ENCODE measurements around the gene GLTP. TPM values are rescaled to one million over a fixed set of nuclear protein-coding genes. Genes with fewer than 3 reads are reported as not detected.
A peak's percentile ranks its signal among the peaks of the same experiment; 100 is the strongest.
"Not testable (repeated sequence)": the region's sequence is repeated elsewhere in the genome, so short reads cannot be mapped to it uniquely, and the experiment has no call there.

Gene GLTP
- total RNA-seq, 1 experiment from 2014 or later, result 78.2 TPM

GRCh38 chr12:109863847-109864712 lies 16.3 kb downstream of the GLTP start:
- CTCF ChIA-PET, result no interaction called here
- Histone ChIP-seq H3K4me2 (ENCODE audit: low read length) (no peak overlapping the region), H3K4me3 (ENCODE audit: low read length) (no peak overlapping the region), H3K27ac (ENCODE audit: low read length) (no peak overlapping the region), H4K20me1 (ENCODE audit: low read length) (no peaks in the 10 kb centered on the region), H3K36me3 (ENCODE audit: low read depth, low read length) (no peaks in the 10 kb centered on the region), H3K9me2 (replicated peaks; ENCODE audit: low read length) (no peaks in the 10 kb centered on the region), H3K9me3 (ENCODE audit: low read length) (no peaks in the 10 kb centered on the region), H3K4me1 (ENCODE audit: insufficient read depth, low read length) (peaks cover 19% of the 10 kb centered on the region), H3K79me2 (ENCODE audit: low read length) (peaks cover 12% of the 10 kb centered on the region), H3K27me3 (ENCODE audit: low read length) (no peaks in the 10 kb centered on the region), H3F3A (ENCODE audit: low read length, unreplicated experiment) (no peaks in the 10 kb centered on the region), H2AFZ (ENCODE audit: low read length) (no peak overlapping the region), H3K9ac (ENCODE audit: low read length) (no peak overlapping the region)
- TF ChIP-seq CTCF (conservative IDR thresholded peaks at IDR 0.05; ENCODE audit: low read depth, low read length) (no peak), EZH2 (IDR thresholded peaks at IDR 0.05; ENCODE audit: low read length, unreplicated experiment) (no peak), EZH2phosphoT487 (IDR thresholded peaks at IDR 0.05; ENCODE audit: borderline replicate concordance, low read length) (no peak)
- DNase-seq (peak; percentile 21), ATAC-seq (peak; percentile 31)
- no TSS peak for BruUV-seq (replicated peaks)
- intact Hi-C loops (cut with micrococcal nuclease), result no loop called here
- POLR2A ChIA-PET (ENCODE audit: unreplicated experiment), result no interaction called here

GRCh38 chr12:109862491-109862890 lies 17.9 kb downstream of the GLTP start:
- POLR2A ChIA-PET (ENCODE audit: unreplicated experiment); CTCF ChIA-PET: not testable (repeated sequence)
- peaks cover 12% of the 10 kb centered on the region for H3K79me2 ChIP-seq (ENCODE audit: low read length)

GRCh38 chr12:109861689-109862314 lies 18.5 kb downstream of the GLTP start:
- H3K9me3 ChIP-seq (ENCODE audit: low read length), result no peaks in the 10 kb centered on the region
- no peak overlapping the region for H3K27ac ChIP-seq (ENCODE audit: low read length)
- H4K20me1 ChIP-seq (ENCODE audit: low read length), result no peaks in the 10 kb centered on the region
- no peaks in the 10 kb centered on the region for H3F3A ChIP-seq (ENCODE audit: low read length, unreplicated experiment)
- TF ChIP-seq EZH2phosphoT487 (IDR thresholded peaks at IDR 0.05; ENCODE audit: borderline replicate concordance, low read length) (no peak), EZH2 (IDR thresholded peaks at IDR 0.05; ENCODE audit: low read length, unreplicated experiment) (no peak), CTCF (conservative IDR thresholded peaks at IDR 0.05; ENCODE audit: low read depth, low read length) (no peak)
- BruUV-seq (replicated peaks), result no TSS peak
- ATAC-seq (no peak), DNase-seq (no peak)
- ChIA-PET CTCF (no interaction called here), POLR2A (ENCODE audit: unreplicated experiment) (no interaction called here)
- intact Hi-C loops (cut with micrococcal nuclease), result no loop called here
- no peaks in the 10 kb centered on the region for H3K36me3 ChIP-seq (ENCODE audit: low read depth, low read length)
- H3K4me2 ChIP-seq (ENCODE audit: low read length), result no peak overlapping the region
- no peaks in the 10 kb centered on the region for H3K9me2 ChIP-seq (replicated peaks; ENCODE audit: low read length)
- no peak overlapping the region for H2AFZ ChIP-seq (ENCODE audit: low read length)
- no peaks in the 10 kb centered on the region for H3K27me3 ChIP-seq (ENCODE audit: low read length)
- peaks cover 16% of the 10 kb centered on the region for H3K4me1 ChIP-seq (ENCODE audit: insufficient read depth, low read length)
- H3K9ac ChIP-seq (ENCODE audit: low read length), result no peak overlapping the region
- peaks cover 12% of the 10 kb centered on the region for H3K79me2 ChIP-seq (ENCODE audit: low read length)
- no peak overlapping the region for H3K4me3 ChIP-seq (ENCODE audit: low read length)

More at GRCh38 chr12:109862491-109862890, 17.9 kb downstream of the GLTP start:
- H3K27me3 ChIP-seq (ENCODE audit: low read length); H3K36me3 ChIP-seq (ENCODE audit: low read depth, low read length); H4K20me1 ChIP-seq (ENCODE audit: low read length); H2AFZ ChIP-seq (ENCODE audit: low read length); H3K9me2 ChIP-seq (replicated peaks; ENCODE audit: low read length); H3K27ac ChIP-seq (ENCODE audit: low read length); H3K4me3 ChIP-seq (ENCODE audit: low read length); ATAC-seq; H3F3A ChIP-seq (ENCODE audit: low read length, unreplicated experiment); DNase-seq; H3K4me2 ChIP-seq (ENCODE audit: low read length); H3K9ac ChIP-seq (ENCODE audit: low read length); H3K9me3 ChIP-seq (ENCODE audit: low read length); BruUV-seq (replicated peaks); intact Hi-C loops (cut with micrococcal nuclease): not testable (repeated sequence)
- peaks cover 16% of the 10 kb centered on the region for H3K4me1 ChIP-seq (ENCODE audit: insufficient read depth, low read length)

All from PC-3 (cell line).